Gastroesophageal sphincter (tissue), 4 donors: ENCODE results near the gene ABCC5. TPM values are rescaled to one million over a fixed set of nuclear protein-coding genes. Genes with fewer than 3 reads are reported as not detected.

Experiments used
- ATAC-seq: fragments of 150-250 bp; one replicate; pipeline ENCODE4 v1.9.1; 2016; ENCODE audit warnings: mild to moderate bottlenecking, moderate library complexity
- H3K27ac ChIP-seq, 4 donors: fragments of 200-600 bp; sonication (generic) in 3 of 4; 1 replicate in 3 of 4; 2 replicates in 1 of 4; pipeline ENCODE4 v1.5.1; 2016 to 2019
- H3K27me3 ChIP-seq: fragments of 200-600 bp; sonication (generic); one replicate; pipeline ENCODE4 v1.5.1; 2019
- H3K36me3 ChIP-seq, 2 donors: fragments of 200-600 bp; sonication (generic); one replicate each; pipeline ENCODE4 v1.5.1; 2019; ENCODE audit warnings: control low read depth in 1 of 2
- H3K4me1 ChIP-seq, 3 donors: fragments of 200-600 bp; sonication (generic); 1 replicate in 2 of 3; 2 replicates in 1 of 3; pipeline ENCODE4 v1.5.1; 2016 to 2019; ENCODE audit warnings: control low read depth in 2 of 3
- H3K4me3 ChIP-seq, 2 donors: fragments of 200-600 bp; sonication (generic); one replicate each; pipeline ENCODE4 v1.5.1; 2019; ENCODE audit warnings: mild to moderate bottlenecking in 1 of 2, moderate library complexity in 1 of 2
- H3K9me3 ChIP-seq, 3 donors: fragments of 200-600 bp; sonication (generic); one replicate each; pipeline ENCODE4 v1.5.1; 2017 to 2019; ENCODE audit warnings: control low read depth in 2 of 3
- EP300 ChIP-seq: sonication (generic); formaldehyde crosslinking; IDR thresholded peaks from one replicate; pipeline ENCODE4 v1.6.1; 2017; ENCODE audit warnings: antibody characterized with exemption, mild to moderate bottlenecking
- POLR2A ChIP-seq, 2 donors: fragments of 450-650 bp; IDR thresholded peaks; one replicate each; pipeline ENCODE4 v1.6.1; 2017; ENCODE audit warnings: antibody characterized with exemption in 2 of 2, mild to moderate bottlenecking in 2 of 2, moderate library complexity in 1 of 2
- POLR2AphosphoS5 ChIP-seq: sonication (generic); formaldehyde crosslinking; IDR thresholded peaks from one replicate; pipeline ENCODE4 v1.6.1; 2017; ENCODE audit warnings: antibody characterized with exemption
- WGBS, 2 donors: methylation state at CpG; one replicate each; pipeline ENCODE4 v1.1.5; 2018; ENCODE audit warnings: low coverage in 1 of 2; 5-methylcytosine and 5-hydroxymethylcytosine counted together
- total RNA-seq, 4 donors: library from RNA; depleted of rRNA; stranded (reverse); fragments of >200 nt; gene quantifications; one replicate each; pipeline ENCODE4 v1.1.0, GENCODE V29; 2016
- TF ChIP-seq, protein P1 (sequence below), 4 experiments: fragments of 200-600 bp in 2 of 4; fragments of 450-650 bp in 2 of 4; sonication (generic) in 1 of 4; IDR thresholded peaks; one replicate each; pipeline ENCODE4 v1.5.1; 2017 to 2019; ENCODE audit warnings: antibody characterized with exemption in 4 of 4, mild to moderate bottlenecking in 2 of 4, moderate library complexity in 2 of 4

The ABCC5 gene
- total RNA-seq, 4 donors from 2014 or later: 16.2 to 25.1 (median 17.5) TPM

DNA sequence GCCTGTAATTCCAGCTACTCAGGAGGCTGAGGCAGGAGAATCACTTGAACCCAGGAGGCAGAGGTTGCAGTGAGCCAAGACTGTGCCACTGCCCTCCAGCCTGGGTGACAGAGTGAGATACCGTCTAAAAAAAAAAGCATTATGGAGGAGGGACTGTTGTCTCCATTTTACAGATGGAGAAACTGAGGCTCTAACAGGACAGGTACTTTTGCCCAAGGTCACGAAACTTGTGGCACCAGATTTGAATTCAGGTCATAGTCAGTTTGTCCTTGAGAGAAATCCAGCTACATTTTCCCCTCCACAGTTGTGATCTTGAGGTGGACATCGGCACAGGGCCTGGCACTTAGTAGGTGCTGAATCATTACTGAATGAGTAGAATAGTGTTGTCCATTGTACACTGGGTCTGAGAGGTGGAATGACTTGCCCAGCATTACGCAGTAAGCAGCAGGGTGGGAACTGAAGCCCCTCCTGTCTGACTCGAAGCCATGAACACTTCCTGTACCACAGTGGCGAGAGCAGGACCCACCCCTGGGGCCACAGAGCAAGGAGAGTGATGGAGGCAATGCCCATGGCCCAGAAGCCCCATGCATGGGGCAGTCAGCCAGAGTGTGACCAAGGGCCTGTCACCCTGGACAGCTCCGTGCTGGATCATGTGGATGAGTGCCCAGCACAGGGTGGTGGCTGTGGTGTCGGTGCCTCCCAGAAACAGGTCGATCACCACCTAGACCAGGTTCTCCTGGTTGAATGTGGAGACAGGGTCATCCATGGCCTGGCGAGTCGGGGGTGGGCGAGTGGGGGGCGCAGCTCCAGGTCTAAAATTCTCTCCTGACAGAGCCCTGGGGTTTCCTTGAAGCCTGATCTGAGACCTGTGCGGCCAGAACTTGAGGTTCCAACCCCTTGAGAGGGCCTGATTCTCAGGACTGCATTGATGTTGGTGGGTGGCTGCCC, 112.6 kb downstream of the ABCC5 start:
- H3K4me1 ChIP-seq: no peaks in the 10 kb centered on the region
- no peaks in the 10 kb centered on the region for H3K36me3 ChIP-seq
- H3K27me3 ChIP-seq: peaks cover 18% of the 10 kb centered on the region
- no peaks in the 10 kb centered on the region for H3K9me3 ChIP-seq
- TF ChIP-seq EP300 (no peak), POLR2AphosphoS5 (no peak), POLR2A (IDR thresholded peaks at IDR 0.05) (no peak)
- TF ChIP-seq, protein P1, sequence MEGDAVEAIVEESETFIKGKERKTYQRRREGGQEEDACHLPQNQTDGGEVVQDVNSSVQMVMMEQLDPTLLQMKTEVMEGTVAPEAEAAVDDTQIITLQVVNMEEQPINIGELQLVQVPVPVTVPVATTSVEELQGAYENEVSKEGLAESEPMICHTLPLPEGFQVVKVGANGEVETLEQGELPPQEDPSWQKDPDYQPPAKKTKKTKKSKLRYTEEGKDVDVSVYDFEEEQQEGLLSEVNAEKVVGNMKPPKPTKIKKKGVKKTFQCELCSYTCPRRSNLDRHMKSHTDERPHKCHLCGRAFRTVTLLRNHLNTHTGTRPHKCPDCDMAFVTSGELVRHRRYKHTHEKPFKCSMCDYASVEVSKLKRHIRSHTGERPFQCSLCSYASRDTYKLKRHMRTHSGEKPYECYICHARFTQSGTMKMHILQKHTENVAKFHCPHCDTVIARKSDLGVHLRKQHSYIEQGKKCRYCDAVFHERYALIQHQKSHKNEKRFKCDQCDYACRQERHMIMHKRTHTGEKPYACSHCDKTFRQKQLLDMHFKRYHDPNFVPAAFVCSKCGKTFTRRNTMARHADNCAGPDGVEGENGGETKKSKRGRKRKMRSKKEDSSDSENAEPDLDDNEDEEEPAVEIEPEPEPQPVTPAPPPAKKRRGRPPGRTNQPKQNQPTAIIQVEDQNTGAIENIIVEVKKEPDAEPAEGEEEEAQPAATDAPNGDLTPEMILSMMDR (IDR thresholded peaks at IDR 0.05): no peak
- no peak overlapping the region for H3K4me3 ChIP-seq
- WGBS, 2 donors: 79 to 83% methylated on average over 2 to 3 of the region's 14 CpGs
- ATAC-seq: no peak
- no peak overlapping the region for H3K27ac ChIP-seq

DNA sequence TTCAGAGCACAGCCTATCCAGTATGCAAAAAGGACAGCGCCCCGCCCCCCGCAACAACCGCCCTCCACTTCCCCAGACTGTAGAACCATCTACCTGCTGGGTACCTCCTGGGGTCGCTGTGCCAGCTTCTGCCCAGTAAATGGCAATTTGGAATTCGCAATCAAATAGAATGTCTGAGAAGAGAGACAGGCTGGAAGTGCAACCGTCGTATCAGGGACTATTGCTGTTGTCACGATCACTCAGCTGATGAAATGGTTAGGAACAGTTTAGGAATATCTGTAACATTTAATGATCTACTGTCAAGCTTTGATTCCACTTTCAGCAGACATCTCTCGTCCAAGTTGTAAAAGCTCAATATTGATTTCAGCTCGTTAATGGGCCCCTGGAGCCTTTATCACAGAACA, 119.7 kb downstream of the ABCC5 start:
- no peak for TF ChIP-seq EP300
- no peak for TF ChIP-seq POLR2AphosphoS5
- TF ChIP-seq, protein P1 (IDR thresholded peaks at IDR 0.05): no peak
- TF ChIP-seq POLR2A (IDR thresholded peaks at IDR 0.05): no peak
- H3K36me3 ChIP-seq: no peaks in the 10 kb centered on the region
- WGBS, 2 donors: 49 to 66% methylated on average over 6 to 7 of the region's 11 CpGs
- ATAC-seq: no peak
- H3K27me3 ChIP-seq: peaks cover 48% of the 10 kb centered on the region
- H3K27ac ChIP-seq: no peak overlapping the region
- H3K4me1 ChIP-seq: no peaks in the 10 kb centered on the region
- H3K4me3 ChIP-seq: no peak overlapping the region
- no peaks in the 10 kb centered on the region for H3K9me3 ChIP-seq

DNA sequence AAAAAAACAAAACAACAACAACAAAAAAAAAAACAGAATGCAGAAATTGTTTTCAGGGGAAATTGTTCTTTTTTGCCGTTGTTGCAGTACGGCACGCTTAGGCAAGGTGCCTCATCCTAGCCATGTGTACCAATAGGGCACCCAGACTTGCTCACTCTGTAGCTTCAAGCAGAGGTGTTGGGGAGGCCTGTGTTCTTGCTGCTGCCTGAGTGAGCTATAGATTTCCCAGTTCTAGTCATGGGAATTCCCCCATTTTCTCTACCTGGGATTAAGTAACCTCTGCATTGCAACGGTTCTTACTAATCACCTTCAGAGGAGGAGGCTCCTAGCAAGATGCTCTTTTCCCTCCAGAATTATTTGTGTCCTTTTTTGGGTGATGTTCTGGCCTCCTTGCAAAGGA, 120.1 kb downstream of the ABCC5 start:
- H3K9me3 ChIP-seq: no peaks in the 10 kb centered on the region
- TF ChIP-seq, protein P1 (IDR thresholded peaks at IDR 0.05): no peak
- no peak for TF ChIP-seq POLR2A (IDR thresholded peaks at IDR 0.05)
- no peak for TF ChIP-seq EP300
- no peak for TF ChIP-seq POLR2AphosphoS5
- H3K4me3 ChIP-seq: no peak overlapping the region
- ATAC-seq: no peak
- no peak overlapping the region for H3K27ac ChIP-seq
- no peaks in the 10 kb centered on the region for H3K36me3 ChIP-seq
- peaks cover 52% of the 10 kb centered on the region for H3K27me3 ChIP-seq
- no peaks in the 10 kb centered on the region for H3K4me1 ChIP-seq
- WGBS, 2 donors: 83 to 93% methylated on average over 4 of the region's 4 CpGs

DNA sequence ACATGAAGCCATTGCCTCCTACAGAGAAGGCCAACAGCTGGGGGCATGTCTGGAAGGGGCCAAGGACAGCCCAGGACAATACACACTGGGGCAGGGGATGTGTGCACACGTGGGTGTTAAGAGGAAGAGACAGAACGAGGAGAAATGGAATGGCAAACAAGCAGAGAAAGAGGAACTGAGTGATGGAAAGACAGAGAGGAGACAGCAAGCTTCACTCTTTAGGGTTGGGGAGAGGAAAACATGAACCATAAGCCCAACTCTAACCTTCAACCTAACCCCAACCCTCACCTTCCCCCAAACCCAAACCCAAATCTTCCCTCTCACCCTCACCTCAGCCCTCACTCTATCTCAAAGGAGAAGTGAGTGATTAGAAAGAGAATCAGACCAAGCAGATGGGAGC, 121.1 kb downstream of the ABCC5 start:
- no peak for ATAC-seq
- H3K4me1 ChIP-seq: no peaks in the 10 kb centered on the region
- WGBS, 2 donors: 50% methylated on average over 2 of the region's 2 CpGs; no CpG with 5 or more reads in 1 of the 2 donors
- no peak overlapping the region for H3K4me3 ChIP-seq
- no peak for TF ChIP-seq POLR2AphosphoS5
- TF ChIP-seq EP300: no peak
- TF ChIP-seq POLR2A (IDR thresholded peaks at IDR 0.05): no peak
- TF ChIP-seq, protein P1 (IDR thresholded peaks at IDR 0.05): no peak
- no peak overlapping the region for H3K27ac ChIP-seq
- peaks cover 54% of the 10 kb centered on the region for H3K27me3 ChIP-seq
- H3K36me3 ChIP-seq: no peaks in the 10 kb centered on the region
- no peaks in the 10 kb centered on the region for H3K9me3 ChIP-seq

DNA sequence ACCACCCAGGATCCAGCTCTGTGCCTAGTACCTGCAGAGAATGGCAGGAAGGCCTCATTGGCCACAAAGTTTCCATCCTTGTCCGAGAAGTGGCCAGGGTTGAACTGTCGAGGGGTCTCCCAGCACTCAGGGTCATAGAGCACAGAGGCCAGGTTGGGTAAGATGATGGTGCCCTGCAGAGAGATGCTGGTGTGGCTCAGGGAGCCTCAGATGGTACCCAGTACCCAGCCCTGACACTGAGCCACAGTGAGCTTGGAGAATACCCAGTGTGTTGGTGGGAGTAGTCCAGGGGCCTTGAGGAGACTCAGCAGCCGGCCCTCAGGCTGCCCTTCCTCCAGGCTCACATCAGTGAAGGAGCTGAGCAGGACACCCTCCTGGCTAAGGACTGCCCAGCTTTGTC, 121.5 kb downstream of the ABCC5 start:
- Histone ChIP-seq H3K36me3 (no peaks in the 10 kb centered on the region), H3K4me3 (no peak overlapping the region), H3K9me3 (no peaks in the 10 kb centered on the region), H3K4me1 (no peaks in the 10 kb centered on the region), H3K27ac (no peak overlapping the region), H3K27me3 (peaks cover 51% of the 10 kb centered on the region)
- WGBS, 2 donors: 80 to 100% methylated on average over 1 to 2 of the region's 3 CpGs
- TF ChIP-seq POLR2A (IDR thresholded peaks at IDR 0.05): no peak
- TF ChIP-seq, protein P1 (IDR thresholded peaks at IDR 0.05): no peak
- TF ChIP-seq POLR2AphosphoS5: no peak
- no peak for TF ChIP-seq EP300
- no peak for ATAC-seq
